T-helper 22 cell (primary cell): ENCODE measurements around the gene RUFY2.

Source experiments
- DNase-seq: peaks from one replicate; pipeline ENCODE4 v3.0.0-alpha.2; 2020; ENCODE audit warnings: low read depth

RUFY2 gene

GRCh38 chr10:68364101-68364886, 42.8 kb downstream of the RUFY2 start:
- no peak for DNase-seq

GRCh38 chr10:68362590-68362989, 44.5 kb downstream of the RUFY2 start:
- DNase-seq = no peak

GRCh38 chr10:68359189-68359588, 47.9 kb downstream of the RUFY2 start:
- no peak for DNase-seq

- DNase-seq = no peak
These were observed 53.5 kb downstream of the RUFY2 start for GRCh38 chr10:68353537-68353936.

GRCh38 chr10:68348265-68348741, 58.8 kb downstream of the RUFY2 start:
- peak; percentile 18 for DNase-seq

- DNase-seq = no peak
These were observed 60.3 kb downstream of the RUFY2 start for GRCh38 chr10:68346774-68347173.

GRCh38 chr10:68345621-68346020, 61.5 kb downstream of the RUFY2 start:
- DNase-seq = no peak

- DNase-seq = no peak
These were observed 64.1 kb downstream of the RUFY2 start for GRCh38 chr10:68342909-68343516.

- DNase-seq = no peak
These were observed 66.6 kb downstream of the RUFY2 start for GRCh38 chr10:68340358-68341080.

- no peak for DNase-seq
These were observed 70.2 kb downstream of the RUFY2 start for GRCh38 chr10:68336754-68337351.

- DNase-seq = no peak
These were observed 72.2 kb downstream of the RUFY2 start for GRCh38 chr10:68334672-68335467.

- no peak for DNase-seq
These were observed 73.3 kb downstream of the RUFY2 start for GRCh38 chr10:68333440-68334431.

- DNase-seq = no peak
These were observed 74.0 kb downstream of the RUFY2 start for GRCh38 chr10:68333058-68333395.

GRCh38 chr10:68332259-68333057, 74.6 kb downstream of the RUFY2 start, which contains the start of gene PBLD:
Gene PBLD, minus strand, starts transcription at chr10:68332928. Its CDS starts 26,084 bp downstream, at chr10:68306844.
- peak; percentile 34 for DNase-seq

GRCh38 chr10:68331455-68332258, 75.4 kb downstream of the RUFY2 start, which contains the start of gene HNRNPH3:
Gene HNRNPH3, plus strand, starts transcription at chr10:68332064. Its CDS starts 5,158 bp downstream, at chr10:68337222.
- peak; percentile 96 for DNase-seq

GRCh38 chr10:68330852-68331454, 76.1 kb downstream of the RUFY2 start:
- no peak for DNase-seq

GRCh38 chr10:68329506-68329861, 77.6 kb downstream of the RUFY2 start:
- DNase-seq = no peak
